SK-N-SH (cell line): Measurements from ENCODE around the gene PIP5K1B.

ENCODE experiments used
- SMC3 ChIP-seq: IDR thresholded peaks from 2 replicates; pipeline ENCODE4 v1.6.1; 2012; ENCODE audit warnings: low read depth, low read length, improper control_type of control experiment
- USF2 ChIP-seq: fragments of 150-350 bp; IDR thresholded peaks from 2 replicates; pipeline ENCODE4 v1.6.1; 2017; ENCODE audit warnings: antibody characterized with exemption, low read length, low read depth, borderline replicate concordance
- TF ChIP-seq, protein P1 (sequence below): fragments of 200-600 bp; sonication (generic); IDR thresholded peaks from 2 replicates; pipeline ENCODE4 v1.6.1; 2017; ENCODE audit warnings: antibody characterized with exemption, mild to moderate bottlenecking, moderate library complexity

DNA sequence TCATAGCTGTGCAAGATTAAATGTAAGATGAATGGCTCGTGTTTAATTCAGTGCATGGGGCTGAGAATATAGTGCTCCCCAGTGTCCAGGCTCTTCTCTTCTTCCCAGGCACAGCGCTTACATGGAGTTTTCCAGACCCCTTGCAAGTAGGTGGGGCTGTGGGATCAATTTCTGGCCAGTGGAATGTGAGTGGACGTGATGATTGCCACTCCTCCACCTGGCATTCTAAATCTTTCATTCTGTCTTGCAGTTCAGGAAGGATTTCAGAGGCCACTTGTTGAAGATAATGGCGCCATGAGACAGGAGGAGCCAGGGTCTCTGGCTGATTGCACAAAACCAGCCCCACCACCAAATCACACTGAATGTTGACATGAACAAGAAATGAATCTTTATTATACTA is 7.2 kb upstream of the PIP5K1B start:
- TF ChIP-seq USF2 = no peak
- TF ChIP-seq, protein P1, sequence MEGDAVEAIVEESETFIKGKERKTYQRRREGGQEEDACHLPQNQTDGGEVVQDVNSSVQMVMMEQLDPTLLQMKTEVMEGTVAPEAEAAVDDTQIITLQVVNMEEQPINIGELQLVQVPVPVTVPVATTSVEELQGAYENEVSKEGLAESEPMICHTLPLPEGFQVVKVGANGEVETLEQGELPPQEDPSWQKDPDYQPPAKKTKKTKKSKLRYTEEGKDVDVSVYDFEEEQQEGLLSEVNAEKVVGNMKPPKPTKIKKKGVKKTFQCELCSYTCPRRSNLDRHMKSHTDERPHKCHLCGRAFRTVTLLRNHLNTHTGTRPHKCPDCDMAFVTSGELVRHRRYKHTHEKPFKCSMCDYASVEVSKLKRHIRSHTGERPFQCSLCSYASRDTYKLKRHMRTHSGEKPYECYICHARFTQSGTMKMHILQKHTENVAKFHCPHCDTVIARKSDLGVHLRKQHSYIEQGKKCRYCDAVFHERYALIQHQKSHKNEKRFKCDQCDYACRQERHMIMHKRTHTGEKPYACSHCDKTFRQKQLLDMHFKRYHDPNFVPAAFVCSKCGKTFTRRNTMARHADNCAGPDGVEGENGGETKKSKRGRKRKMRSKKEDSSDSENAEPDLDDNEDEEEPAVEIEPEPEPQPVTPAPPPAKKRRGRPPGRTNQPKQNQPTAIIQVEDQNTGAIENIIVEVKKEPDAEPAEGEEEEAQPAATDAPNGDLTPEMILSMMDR = no peak
- no peak for TF ChIP-seq SMC3
